WI38 (cell line): ENCODE data around the gene DUSP6.

Experiments used
- H3K4me3 ChIP-seq: 2 replicates; pipeline ENCODE4 v1.5.1; 2011; ENCODE audit warnings: low read depth, mild to moderate bottlenecking, control low read depth, low read length
- CTCF ChIP-seq: IDR thresholded peaks from 2 replicates; pipeline ENCODE4 v1.5.1; 2012; ENCODE audit warnings: low read depth, mild to moderate bottlenecking, control low read depth, low read length

Gene DUSP6

GRCh38 chr12:89357297-89357730 lies 5.0 kb upstream of the DUSP6 start:
- no peak overlapping the region for H3K4me3 ChIP-seq
- no peak for TF ChIP-seq CTCF

- no peak overlapping the region for H3K4me3 ChIP-seq
- TF ChIP-seq CTCF: no peak
Measured at GRCh38 chr12:89356069-89356665, 3.9 kb upstream of the DUSP6 start.

GRCh38 chr12:89355243-89356068 lies 3.2 kb upstream of the DUSP6 start:
- H3K4me3 ChIP-seq: peak overlapping the region; percentile 98
- TF ChIP-seq CTCF: no peak

- TF ChIP-seq CTCF: no peak
- peak overlapping the region; percentile 98 for H3K4me3 ChIP-seq
Measured at GRCh38 chr12:89354612-89355067, 2.3 kb upstream of the DUSP6 start.

- TF ChIP-seq CTCF: no peak
- peak overlapping the region; percentile 98 for H3K4me3 ChIP-seq
Measured at GRCh38 chr12:89353823-89354611, 1.7 kb upstream of the DUSP6 start.

GRCh38 chr12:89353188-89353822 lies 1.0 kb upstream of the DUSP6 start:
- peak overlapping the region; percentile 98 for H3K4me3 ChIP-seq
- TF ChIP-seq CTCF: no peak
